GM13976 (cell line): Measurements from ENCODE around the gene CDKN2AIP.
A peak's percentile ranks its signal among the peaks of the same experiment; 100 is the strongest.

ENCODE experiments used
- DNase-seq: peaks from one replicate; pipeline ENCODE4 v3.0.0; 2012; ENCODE audit warnings: low spot score
- in situ Hi-C: fragments of 300-500 bp; cut with MboI; formaldehyde crosslinking; loops from one replicate; pipeline ENCODE4 v1.12.0; 2022; ENCODE audit warnings: low sequenced_read_pairs, mixed read lengths, inconsistent platforms; ENCODE audit not compliant: unreplicated experiment
- TF ChIP-seq, protein P1 (sequence below): IDR thresholded peaks from 2 replicates; pipeline ENCODE4 v1.5.1; 2012; ENCODE audit warnings: borderline replicate concordance, mild to moderate bottlenecking; ENCODE audit not compliant: insufficient read depth; ENCODE audit errors: extremely low read depth, missing control alignments, control extremely low read depth

Gene CDKN2AIP, protein sequence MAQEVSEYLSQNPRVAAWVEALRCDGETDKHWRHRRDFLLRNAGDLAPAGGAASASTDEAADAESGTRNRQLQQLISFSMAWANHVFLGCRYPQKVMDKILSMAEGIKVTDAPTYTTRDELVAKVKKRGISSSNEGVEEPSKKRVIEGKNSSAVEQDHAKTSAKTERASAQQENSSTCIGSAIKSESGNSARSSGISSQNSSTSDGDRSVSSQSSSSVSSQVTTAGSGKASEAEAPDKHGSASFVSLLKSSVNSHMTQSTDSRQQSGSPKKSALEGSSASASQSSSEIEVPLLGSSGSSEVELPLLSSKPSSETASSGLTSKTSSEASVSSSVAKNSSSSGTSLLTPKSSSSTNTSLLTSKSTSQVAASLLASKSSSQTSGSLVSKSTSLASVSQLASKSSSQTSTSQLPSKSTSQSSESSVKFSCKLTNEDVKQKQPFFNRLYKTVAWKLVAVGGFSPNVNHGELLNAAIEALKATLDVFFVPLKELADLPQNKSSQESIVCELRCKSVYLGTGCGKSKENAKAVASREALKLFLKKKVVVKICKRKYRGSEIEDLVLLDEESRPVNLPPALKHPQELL

DNA sequence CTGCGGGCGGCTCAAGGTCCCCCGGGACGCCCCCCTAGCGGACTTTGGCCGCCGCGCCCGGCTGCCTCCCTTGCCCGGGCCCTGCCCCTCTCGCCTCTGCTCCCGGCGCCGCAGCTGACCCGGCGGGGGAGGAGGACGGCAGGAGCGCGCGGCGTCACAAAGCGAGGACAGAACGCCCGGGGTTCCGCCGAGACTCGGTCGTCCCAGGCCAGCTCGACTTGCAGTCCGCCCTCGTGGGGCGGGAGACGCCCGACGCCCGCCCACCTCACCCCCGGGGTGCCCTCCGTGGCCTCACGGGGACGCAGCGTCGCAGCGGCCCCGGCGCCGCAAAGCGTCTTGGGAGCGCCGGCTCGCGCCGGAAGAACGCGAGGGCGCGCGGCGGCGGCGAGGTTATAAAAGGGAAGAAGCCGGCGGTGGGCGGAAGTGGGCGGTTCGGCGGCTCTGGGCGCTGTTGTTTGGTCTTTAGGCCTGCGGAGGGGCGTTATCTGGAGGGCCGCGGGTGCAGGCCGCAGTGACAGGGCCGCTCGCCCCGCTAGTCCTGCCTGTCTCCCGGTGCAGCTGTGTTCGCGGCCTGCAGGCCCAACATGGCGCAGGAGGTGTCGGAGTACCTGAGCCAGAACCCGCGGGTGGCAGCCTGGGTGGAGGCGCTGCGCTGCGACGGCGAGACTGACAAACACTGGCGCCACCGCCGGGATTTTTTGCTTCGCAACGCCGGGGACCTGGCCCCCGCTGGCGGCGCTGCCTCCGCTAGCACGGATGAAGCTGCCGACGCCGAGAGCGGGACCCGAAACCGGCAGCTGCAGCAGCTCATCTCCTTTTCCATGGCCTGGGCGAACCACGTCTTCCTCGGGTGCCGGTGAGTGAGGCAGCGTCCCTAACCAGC is at the start of gene CDKN2AIP:
CDKN2AIP (plus strand) TSS at position 423 of the 883 bp plus-strand sequence; CDS start at position 585, 162 bp downstream.
- in situ Hi-C loops, result no loop called here
- peak; percentile 94 for DNase-seq
- TF ChIP-seq, protein P1, sequence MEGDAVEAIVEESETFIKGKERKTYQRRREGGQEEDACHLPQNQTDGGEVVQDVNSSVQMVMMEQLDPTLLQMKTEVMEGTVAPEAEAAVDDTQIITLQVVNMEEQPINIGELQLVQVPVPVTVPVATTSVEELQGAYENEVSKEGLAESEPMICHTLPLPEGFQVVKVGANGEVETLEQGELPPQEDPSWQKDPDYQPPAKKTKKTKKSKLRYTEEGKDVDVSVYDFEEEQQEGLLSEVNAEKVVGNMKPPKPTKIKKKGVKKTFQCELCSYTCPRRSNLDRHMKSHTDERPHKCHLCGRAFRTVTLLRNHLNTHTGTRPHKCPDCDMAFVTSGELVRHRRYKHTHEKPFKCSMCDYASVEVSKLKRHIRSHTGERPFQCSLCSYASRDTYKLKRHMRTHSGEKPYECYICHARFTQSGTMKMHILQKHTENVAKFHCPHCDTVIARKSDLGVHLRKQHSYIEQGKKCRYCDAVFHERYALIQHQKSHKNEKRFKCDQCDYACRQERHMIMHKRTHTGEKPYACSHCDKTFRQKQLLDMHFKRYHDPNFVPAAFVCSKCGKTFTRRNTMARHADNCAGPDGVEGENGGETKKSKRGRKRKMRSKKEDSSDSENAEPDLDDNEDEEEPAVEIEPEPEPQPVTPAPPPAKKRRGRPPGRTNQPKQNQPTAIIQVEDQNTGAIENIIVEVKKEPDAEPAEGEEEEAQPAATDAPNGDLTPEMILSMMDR, result no peak

DNA sequence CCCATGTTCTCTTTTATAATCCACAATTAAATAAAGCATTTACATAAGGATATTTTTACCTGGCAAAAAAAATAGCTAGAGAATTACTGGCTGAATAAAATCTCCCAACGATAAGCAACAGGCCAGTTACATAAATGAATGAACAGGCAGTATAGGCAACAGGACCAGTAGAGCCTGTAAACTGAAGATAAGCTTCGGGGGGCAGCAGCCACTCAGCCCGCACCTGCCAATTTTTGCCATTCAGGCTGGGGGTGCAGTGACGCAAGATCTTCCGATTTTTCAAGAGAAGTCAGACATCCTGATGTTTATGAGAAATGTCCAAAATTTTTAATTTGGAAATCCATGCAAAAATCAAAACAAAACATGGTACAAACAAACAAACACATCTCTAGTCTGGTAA is 49.0 kb upstream of the CDKN2AIP start:
- in situ Hi-C loops, result no loop called here
- no peak for DNase-seq
- TF ChIP-seq, protein P1, result no peak

DNA sequence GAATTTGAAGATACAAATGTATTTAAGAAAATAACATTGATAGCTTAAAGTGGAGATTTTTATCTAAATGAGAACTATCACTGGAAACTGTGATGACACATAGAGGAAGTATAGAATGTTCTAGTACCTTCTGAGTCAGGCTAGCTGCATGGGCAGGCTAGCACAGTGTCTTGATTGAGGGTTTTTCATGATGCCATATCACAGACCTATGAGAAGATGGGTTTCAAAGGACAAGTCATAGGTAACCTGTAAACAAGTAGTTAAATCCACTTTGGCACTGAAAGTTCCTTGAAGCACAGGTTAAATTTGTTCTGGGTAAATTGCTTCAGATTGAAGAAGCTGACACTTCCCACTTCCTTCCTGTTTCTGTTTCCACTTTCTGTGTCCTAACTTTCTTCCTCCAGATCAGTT is 48.2 kb upstream of the CDKN2AIP start:
- TF ChIP-seq, protein P1, result no peak
- no peak for DNase-seq
- in situ Hi-C loops, result no loop called here

DNA sequence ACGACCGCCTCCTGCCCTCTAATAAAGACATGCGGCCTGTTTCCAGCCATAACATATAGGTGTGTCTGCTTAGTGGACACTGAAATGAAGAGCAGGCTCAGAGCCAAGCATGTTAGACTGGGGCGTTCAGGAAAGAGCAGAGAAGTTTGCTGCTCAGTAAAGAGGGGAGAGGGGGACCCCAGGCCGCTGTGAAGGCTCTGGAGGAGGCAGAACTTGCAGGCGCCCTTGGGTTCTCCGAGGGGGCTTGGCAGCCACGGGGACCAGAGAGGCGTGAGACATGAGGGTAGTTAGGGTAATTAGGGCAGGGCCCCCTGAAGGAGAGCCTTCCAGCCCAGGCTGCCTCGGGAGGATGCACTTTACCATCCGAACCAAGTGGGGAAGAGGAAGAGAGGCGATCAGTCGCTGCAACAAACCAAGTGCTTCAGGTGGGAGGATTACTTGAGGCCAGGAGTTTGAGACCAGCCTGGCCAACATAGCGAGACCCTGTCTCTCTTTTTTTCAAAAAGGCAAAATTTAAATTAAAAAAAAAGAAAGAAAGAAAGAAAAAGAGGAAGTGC is 46.6 kb upstream of the CDKN2AIP start:
- in situ Hi-C loops, result no loop called here
- TF ChIP-seq, protein P1, result no peak
- DNase-seq, result no peak

DNA sequence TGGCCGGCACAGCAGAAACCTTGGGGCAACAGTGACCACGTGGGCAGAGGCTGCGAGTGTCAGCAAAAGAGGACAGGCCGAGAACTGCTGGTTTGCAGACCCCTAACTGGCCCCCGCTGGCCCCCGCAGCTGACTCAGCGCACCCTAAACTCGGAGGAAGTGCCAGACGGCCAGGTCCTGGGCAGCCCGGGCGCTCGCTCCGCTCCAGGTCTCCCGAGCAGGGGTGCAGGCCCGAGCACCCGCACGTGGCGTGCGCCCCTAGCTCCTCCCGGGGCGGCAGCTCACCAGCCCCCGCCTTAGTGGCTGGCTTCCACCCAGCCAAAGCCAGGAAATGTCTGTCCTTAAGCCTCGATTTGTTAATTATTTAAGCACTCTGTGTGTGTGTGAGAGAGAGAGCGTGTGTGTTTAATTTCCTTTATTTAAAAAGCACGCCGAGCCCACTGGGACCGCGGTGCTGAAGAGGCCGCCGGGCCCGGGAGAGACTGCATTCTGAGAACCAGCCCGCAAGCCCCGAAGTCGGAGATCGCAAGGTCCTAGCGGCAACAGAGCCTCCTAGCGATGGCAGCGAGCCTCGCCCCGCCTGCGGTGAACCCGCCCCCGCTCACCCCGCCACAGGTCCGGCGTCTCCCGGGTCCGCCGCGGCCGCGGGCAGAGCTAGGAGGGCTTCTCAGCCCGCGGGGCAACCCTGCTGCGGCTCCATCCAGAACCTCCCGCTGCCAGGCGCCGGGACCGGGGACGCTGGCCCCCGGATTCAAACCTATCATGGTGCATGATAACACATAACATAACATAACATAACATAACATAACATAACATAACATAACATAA is 45.9 kb upstream of the CDKN2AIP start:
- DNase-seq, result peak; percentile 83
- in situ Hi-C loops, result no loop called here

More for the DNA sequence above, 45.9 kb upstream of the CDKN2AIP start:
- TF ChIP-seq, protein P1, result peak; percentile 50
